GM23338 (cell line): ENCODE measurements around the gene SLC28A2. TPM values are rescaled to one million over a fixed set of nuclear protein-coding genes. Genes with fewer than 3 reads are reported as not detected.

Experiments
- ATAC-seq: fragments of 200-7000 bp; cut with Tn5 transposase; 3 replicates; pipeline ENCODE4 v1.9.1; 2020
- DNase-seq: peaks from one replicate; pipeline ENCODE4 v3.0.0-alpha.2; 2015; ENCODE audit warnings: low spot score
- H2AFZ ChIP-seq: fragments of 200-600 bp; sonication (generic); 2 replicates; pipeline ENCODE4 v1.8.0; 2016; ENCODE audit warnings: antibody characterized with exemption, mild to moderate bottlenecking, moderate library complexity
- H3F3A ChIP-seq: fragments of 200-600 bp; sonication (generic); replicated peaks from 2 replicates; pipeline ENCODE4 v1.8.0; 2017; ENCODE audit warnings: antibody characterized with exemption, mixed run types, low read depth
- H3K27ac ChIP-seq: fragments of 200-600 bp; sonication (generic); 2 replicates; pipeline ENCODE4 v1.6.1; 2016; ENCODE audit warnings: low read depth
- H3K27me3 ChIP-seq: fragments of 200-600 bp; sonication (generic); 2 replicates; pipeline ENCODE4 v1.8.0; 2016; ENCODE audit warnings: mild to moderate bottlenecking, mixed run types, moderate library complexity; ENCODE audit not compliant: insufficient read depth
- H3K36me3 ChIP-seq: fragments of 200-600 bp; sonication (generic); 2 replicates; pipeline ENCODE4 v1.8.0; 2016; ENCODE audit warnings: mild to moderate bottlenecking; ENCODE audit not compliant: insufficient read depth
- H3K4me1 ChIP-seq: fragments of 200-600 bp; sonication (generic); 2 replicates; pipeline ENCODE4 v1.8.0; 2016; ENCODE audit warnings: mild to moderate bottlenecking, moderate library complexity; ENCODE audit not compliant: insufficient read depth
- H3K4me2 ChIP-seq: fragments of 200-600 bp; sonication (generic); 2 replicates; pipeline ENCODE4 v1.7.1; 2017; ENCODE audit warnings: mixed run types
- H3K4me3 ChIP-seq: fragments of 200-600 bp; sonication (generic); 2 replicates; pipeline ENCODE4 v1.6.1; 2016; ENCODE audit warnings: mixed run types
- H3K79me2 ChIP-seq: fragments of 200-600 bp; sonication (generic); replicated peaks from 2 replicates; pipeline ENCODE4 v1.8.0; 2017; ENCODE audit warnings: mild to moderate bottlenecking; ENCODE audit not compliant: insufficient read depth
- H3K9me2 ChIP-seq: fragments of 200-600 bp; sonication (generic); 2 replicates; pipeline ENCODE4 v1.8.0; 2017; ENCODE audit not compliant: insufficient read depth
- H4K20me1 ChIP-seq: fragments of 200-600 bp; sonication (generic); replicated peaks from 2 replicates; pipeline ENCODE4 v1.8.0; 2017; ENCODE audit warnings: mild to moderate bottlenecking; ENCODE audit not compliant: insufficient read depth
- H3K27ac Mint-ChIP-seq: 2 replicates; pipeline ENCODE4 v1.8.0; 2020; ENCODE audit warnings: inconsistent platforms, mild to moderate bottlenecking, moderate library complexity, mixed read lengths
- H3K27me3 Mint-ChIP-seq: 3 replicates; pipeline ENCODE4 v1.8.0; 2022; ENCODE audit warnings: low read depth, mild to moderate bottlenecking, moderate library complexity, mixed read lengths, inconsistent platforms; ENCODE audit not compliant: insufficient read depth, poor library complexity
- H3K36me3 Mint-ChIP-seq: 3 replicates; pipeline ENCODE4 v1.8.0; 2021; ENCODE audit warnings: low read depth, mild to moderate bottlenecking, inconsistent platforms, moderate library complexity, mixed read lengths
- H3K4me1 Mint-ChIP-seq: 3 replicates; pipeline ENCODE4 v1.8.0; 2020; ENCODE audit warnings: mild to moderate bottlenecking, inconsistent platforms, mixed read lengths
- H3K4me3 Mint-ChIP-seq: 3 replicates; pipeline ENCODE4 v1.8.0; 2021; ENCODE audit warnings: moderate library complexity, mild to moderate bottlenecking, inconsistent platforms, mixed read lengths
- H3K9me3 Mint-ChIP-seq: 3 replicates; pipeline ENCODE4 v1.8.0; 2020; ENCODE audit warnings: moderate library complexity, mild to moderate bottlenecking, inconsistent platforms, mixed read lengths
- CREB1 ChIP-seq: fragments of 250-450 bp; sonication (Bioruptor Pico); IDR thresholded peaks from 2 replicates; pipeline ENCODE4 v1.5.0; 2020; ENCODE audit warnings: low read depth, mild to moderate bottlenecking, moderate library complexity
- CTCF ChIP-seq, 2 experiments: fragments of 200-600 bp in 1 of 2; sonication (generic) in 1 of 2; conservative IDR thresholded peaks; 2 replicates each; pipeline versions ENCODE4 v1.5.1 to v1.6.1; 2016 to 2017; ENCODE audit warnings: antibody characterized with exemption in 2 of 2, low read depth in 2 of 2, mild to moderate bottlenecking in 2 of 2, moderate library complexity in 1 of 2
- ETS1 ChIP-seq: IDR thresholded peaks from 2 replicates; pipeline ENCODE4 v1.6.1; 2016; ENCODE audit warnings: antibody characterized with exemption
- EZH2 ChIP-seq: fragments of 200-600 bp; sonication (generic); IDR thresholded peaks from one replicate; pipeline ENCODE4 v1.8.0; 2017; ENCODE audit warnings: antibody characterized with exemption, mild to moderate bottlenecking, low read depth; ENCODE audit not compliant: unreplicated experiment
- EZH2phosphoT487 ChIP-seq: fragments of 200-600 bp; sonication (generic); IDR thresholded peaks from one replicate; pipeline ENCODE4 v1.8.1; 2018; ENCODE audit warnings: antibody characterized with exemption; ENCODE audit not compliant: unreplicated experiment
- JUNB ChIP-seq: IDR thresholded peaks from one replicate; pipeline ENCODE4 v1.6.1; 2016; ENCODE audit warnings: antibody characterized with exemption; ENCODE audit not compliant: unreplicated experiment
- NANOG ChIP-seq: IDR thresholded peaks from 2 replicates; pipeline ENCODE4 v1.6.1; 2016; ENCODE audit warnings: antibody characterized with exemption, borderline replicate concordance
- POLR2AphosphoS5 ChIP-seq: IDR thresholded peaks from 2 replicates; pipeline ENCODE4 v1.6.1; 2016; ENCODE audit warnings: antibody characterized with exemption, low read depth
- REST ChIP-seq: IDR thresholded peaks from one replicate; pipeline ENCODE4 v1.6.1; 2018; ENCODE audit warnings: antibody characterized with exemption; ENCODE audit not compliant: unreplicated experiment
- STAT1 ChIP-seq: IDR thresholded peaks from one replicate; pipeline ENCODE4 v1.6.1; 2016; ENCODE audit warnings: antibody characterized with exemption; ENCODE audit not compliant: unreplicated experiment
- ZNF114 ChIP-seq: fragments of 250-450 bp; sonication (Bioruptor Pico); IDR thresholded peaks from 2 replicates; pipeline ENCODE4 v1.5.0; 2020; ENCODE audit warnings: mild to moderate bottlenecking, moderate library complexity
- ZNF331 ChIP-seq: fragments of 250-450 bp; sonication (Bioruptor Pico); IDR thresholded peaks from 2 replicates; pipeline ENCODE4 v1.5.0; 2020; ENCODE audit warnings: low read depth, mild to moderate bottlenecking, moderate library complexity
- polyA plus RNA-seq: library from polyadenylated mRNA; unstranded; fragments of >200 nt; fragmentation: Nextera tagmentation; extraction: Ambion mirVana; gene quantifications from 2 replicates; pipeline ENCODE4 v1.2.1, GENCODE V29; 2016
- total RNA-seq: library from RNA; depleted of rRNA; stranded (reverse); fragments of >200 nt; shearing (Covaris generic); gene quantifications from 2 replicates; pipeline ENCODE4 v1.2.3, GENCODE V29; 2014
- TF ChIP-seq, protein P1 (sequence below): fragments of 250-450 bp; sonication (Bioruptor Pico); IDR thresholded peaks from 2 replicates; pipeline ENCODE4 v1.5.0; 2020; ENCODE audit warnings: mild to moderate bottlenecking, moderate library complexity

The SLC28A2 gene
- total and polyA plus RNA-seq, 2 experiments from 2014 or later: 0.18 TPM; not detected in 1

DNA sequence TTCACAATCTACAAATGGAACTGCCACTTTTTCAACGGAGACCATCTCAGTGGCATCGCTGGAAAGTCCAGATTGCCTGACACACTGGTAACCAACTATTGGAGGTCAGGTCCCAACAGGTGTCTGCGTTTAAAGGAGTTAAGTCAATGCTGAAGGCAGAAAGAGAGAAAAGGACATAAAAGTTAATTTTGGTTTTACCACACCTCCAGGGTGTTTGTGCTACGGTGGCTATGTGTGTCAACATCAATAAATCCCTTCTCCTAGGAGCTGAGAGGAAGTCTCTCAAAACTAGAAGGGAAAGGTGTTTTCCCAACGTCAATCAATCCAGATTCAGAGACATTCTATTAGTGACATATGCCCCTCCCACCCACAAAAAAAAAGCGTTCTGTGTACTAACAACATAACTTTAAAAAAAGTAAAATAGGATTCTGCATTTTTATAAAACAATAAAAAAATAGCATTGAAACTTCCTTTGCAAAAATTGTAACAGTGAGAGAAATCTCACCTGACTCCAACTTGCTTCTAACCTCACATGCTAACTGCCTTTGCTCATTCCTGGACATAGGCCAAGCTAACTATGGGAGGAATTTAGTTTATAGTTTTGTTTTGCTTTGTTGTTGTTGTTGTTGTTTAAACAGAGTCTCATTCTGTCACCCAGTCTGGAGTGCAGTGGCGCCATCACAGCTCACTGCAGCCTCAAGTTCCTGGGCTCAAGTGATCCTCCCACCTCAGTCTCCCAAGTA lies 67.6 kb downstream of the SLC28A2 start:
- TF ChIP-seq CTCF (conservative IDR thresholded peaks at IDR 0.05; ENCODE audit: low read depth in 2 of 2) (no peak), ZNF114 (no peak), STAT1 (no peak), CREB1 (CRISPR knock-in tag) (no peak), JUNB (no peak), REST (no peak), EZH2phosphoT487 (no peak), POLR2AphosphoS5 (no peak), EZH2 (no peak), ZNF331 (CRISPR knock-in tag) (no peak), ETS1 (no peak), NANOG (no peak)
- TF ChIP-seq, protein P1, sequence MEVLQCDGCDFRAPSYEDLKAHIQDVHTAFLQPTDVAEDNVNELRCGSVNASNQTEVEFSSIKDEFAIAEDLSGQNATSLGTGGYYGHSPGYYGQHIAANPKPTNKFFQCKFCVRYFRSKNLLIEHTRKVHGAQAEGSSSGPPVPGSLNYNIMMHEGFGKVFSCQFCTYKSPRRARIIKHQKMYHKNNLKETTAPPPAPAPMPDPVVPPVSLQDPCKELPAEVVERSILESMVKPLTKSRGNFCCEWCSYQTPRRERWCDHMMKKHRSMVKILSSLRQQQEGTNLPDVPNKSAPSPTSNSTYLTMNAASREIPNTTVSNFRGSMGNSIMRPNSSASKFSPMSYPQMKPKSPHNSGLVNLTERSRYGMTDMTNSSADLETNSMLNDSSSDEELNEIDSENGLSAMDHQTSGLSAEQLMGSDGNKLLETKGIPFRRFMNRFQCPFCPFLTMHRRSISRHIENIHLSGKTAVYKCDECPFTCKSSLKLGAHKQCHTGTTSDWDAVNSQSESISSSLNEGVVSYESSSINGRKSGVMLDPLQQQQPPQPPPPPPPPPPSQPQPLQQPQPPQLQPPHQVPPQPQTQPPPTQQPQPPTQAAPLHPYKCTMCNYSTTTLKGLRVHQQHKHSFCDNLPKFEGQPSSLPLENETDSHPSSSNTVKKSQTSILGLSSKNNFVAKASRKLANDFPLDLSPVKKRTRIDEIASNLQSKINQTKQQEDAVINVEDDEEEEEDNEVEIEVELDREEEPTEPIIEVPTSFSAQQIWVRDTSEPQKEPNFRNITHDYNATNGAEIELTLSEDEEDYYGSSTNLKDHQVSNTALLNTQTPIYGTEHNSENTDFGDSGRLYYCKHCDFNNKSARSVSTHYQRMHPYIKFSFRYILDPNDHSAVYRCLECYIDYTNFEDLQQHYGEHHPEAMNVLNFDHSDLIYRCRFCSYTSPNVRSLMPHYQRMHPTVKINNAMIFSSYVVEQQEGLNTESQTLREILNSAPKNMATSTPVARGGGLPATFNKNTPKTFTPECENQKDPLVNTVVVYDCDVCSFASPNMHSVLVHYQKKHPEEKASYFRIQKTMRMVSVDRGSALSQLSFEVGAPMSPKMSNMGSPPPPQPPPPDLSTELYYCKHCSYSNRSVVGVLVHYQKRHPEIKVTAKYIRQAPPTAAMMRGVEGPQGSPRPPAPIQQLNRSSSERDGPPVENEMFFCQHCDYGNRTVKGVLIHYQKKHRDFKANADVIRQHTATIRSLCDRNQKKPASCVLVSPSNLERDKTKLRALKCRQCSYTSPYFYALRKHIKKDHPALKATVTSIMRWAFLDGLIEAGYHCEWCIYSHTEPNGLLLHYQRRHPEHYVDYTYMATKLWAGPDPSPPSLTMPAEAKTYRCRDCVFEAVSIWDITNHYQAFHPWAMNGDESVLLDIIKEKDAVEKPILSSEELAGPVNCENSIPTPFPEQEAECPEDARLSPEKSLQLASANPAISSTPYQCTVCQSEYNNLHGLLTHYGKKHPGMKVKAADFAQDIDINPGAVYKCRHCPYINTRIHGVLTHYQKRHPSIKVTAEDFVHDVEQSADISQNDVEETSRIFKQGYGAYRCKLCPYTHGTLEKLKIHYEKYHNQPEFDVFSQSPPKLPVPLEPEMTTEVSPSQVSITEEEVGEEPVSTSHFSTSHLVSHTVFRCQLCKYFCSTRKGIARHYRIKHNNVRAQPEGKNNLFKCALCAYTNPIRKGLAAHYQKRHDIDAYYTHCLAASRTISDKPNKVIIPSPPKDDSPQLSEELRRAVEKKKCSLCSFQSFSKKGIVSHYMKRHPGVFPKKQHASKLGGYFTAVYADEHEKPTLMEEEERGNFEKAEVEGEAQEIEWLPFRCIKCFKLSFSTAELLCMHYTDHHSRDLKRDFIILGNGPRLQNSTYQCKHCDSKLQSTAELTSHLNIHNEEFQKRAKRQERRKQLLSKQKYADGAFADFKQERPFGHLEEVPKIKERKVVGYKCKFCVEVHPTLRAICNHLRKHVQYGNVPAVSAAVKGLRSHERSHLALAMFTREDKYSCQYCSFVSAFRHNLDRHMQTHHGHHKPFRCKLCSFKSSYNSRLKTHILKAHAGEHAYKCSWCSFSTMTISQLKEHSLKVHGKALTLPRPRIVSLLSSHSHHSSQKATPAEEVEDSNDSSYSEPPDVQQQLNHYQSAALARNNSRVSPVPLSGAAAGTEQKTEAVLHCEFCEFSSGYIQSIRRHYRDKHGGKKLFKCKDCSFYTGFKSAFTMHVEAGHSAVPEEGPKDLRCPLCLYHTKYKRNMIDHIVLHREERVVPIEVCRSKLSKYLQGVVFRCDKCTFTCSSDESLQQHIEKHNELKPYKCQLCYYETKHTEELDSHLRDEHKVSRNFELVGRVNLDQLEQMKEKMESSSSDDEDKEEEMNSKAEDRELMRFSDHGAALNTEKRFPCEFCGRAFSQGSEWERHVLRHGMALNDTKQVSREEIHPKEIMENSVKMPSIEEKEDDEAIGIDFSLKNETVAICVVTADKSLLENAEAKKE (CRISPR knock-in tag): no peak
- Mint-ChIP-seq H3K9me3 (no peaks in the 10 kb centered on the region), H3K4me3 (no peak overlapping the region), H3K27me3 (peaks cover 3% of the 10 kb centered on the region), H3K4me1 (0 out of 3 replicates have a peak, but pooled peaks cover 2% of the 10 kb centered on the region), H3K36me3 (no peaks in the 10 kb centered on the region), H3K27ac (no peak overlapping the region)
- H4K20me1 ChIP-seq: no peaks in the 10 kb centered on the region
- no peaks in the 10 kb centered on the region for H3K4me1 ChIP-seq
- H3K27me3 ChIP-seq: no peaks in the 10 kb centered on the region
- no peaks in the 10 kb centered on the region for H3K79me2 ChIP-seq
- H3K27ac ChIP-seq: no peak overlapping the region
- no peaks in the 10 kb centered on the region for H3K9me2 ChIP-seq
- H3K4me2 ChIP-seq: no peak overlapping the region
- H3F3A ChIP-seq: no peaks in the 10 kb centered on the region
- ATAC-seq: no peak
- H2AFZ ChIP-seq: no peak overlapping the region
- no peak for DNase-seq
- no peak overlapping the region for H3K4me3 ChIP-seq
- H3K36me3 ChIP-seq: no peaks in the 10 kb centered on the region
